ENCODE data around the gene CCDC6. TPM values are rescaled to one million over a fixed set of nuclear protein-coding genes. Genes with fewer than 3 reads are reported as not detected.
"Not testable (repeated sequence)": the region's sequence is repeated elsewhere in the genome, so short reads cannot be mapped to it uniquely, and the experiment has no call there.

Gene CCDC6
- total RNA-seq, 1 experiment from 2014 or later = 43.5 TPM

GRCh38 chr10:59799421-59799820 lies 106.9 kb downstream of the CCDC6 start:
- in situ Hi-C loops (cut with HindIII; ENCODE audit: low sequenced_read_pairs) = no loop called here
- DNase-seq (ENCODE audit: low spot score) = no peak

GRCh38 chr10:59793919-59794318 lies 112.4 kb downstream of the CCDC6 start:
- no peak for DNase-seq (ENCODE audit: low spot score)
- in situ Hi-C loops (cut with HindIII; ENCODE audit: low sequenced_read_pairs) = no loop called here

GRCh38 chr10:59792812-59793211 lies 113.5 kb downstream of the CCDC6 start:
- in situ Hi-C loops (cut with HindIII; ENCODE audit: low sequenced_read_pairs) = no loop called here
- no peak for DNase-seq (ENCODE audit: low spot score)

- in situ Hi-C loops (cut with HindIII; ENCODE audit: low sequenced_read_pairs) = no loop called here
Measured at GRCh38 chr10:59791601-59792000, 114.8 kb downstream of the CCDC6 start.

GRCh38 chr10:59790080-59790479 lies 116.3 kb downstream of the CCDC6 start:
- in situ Hi-C loops (cut with HindIII; ENCODE audit: low sequenced_read_pairs); DNase-seq (ENCODE audit: low spot score): not testable (repeated sequence)

More at GRCh38 chr10:59791601-59792000, 114.8 kb downstream of the CCDC6 start:
- no peak for DNase-seq (ENCODE audit: low spot score)

- DNase-seq (ENCODE audit: low spot score); in situ Hi-C loops (cut with HindIII; ENCODE audit: low sequenced_read_pairs): not testable (repeated sequence)
Measured at GRCh38 chr10:59788914-59789313, 117.4 kb downstream of the CCDC6 start.

GRCh38 chr10:59787032-59787431 lies 119.3 kb downstream of the CCDC6 start:
- DNase-seq (ENCODE audit: low spot score); in situ Hi-C loops (cut with HindIII; ENCODE audit: low sequenced_read_pairs): not testable (repeated sequence)

- DNase-seq (ENCODE audit: low spot score); in situ Hi-C loops (cut with HindIII; ENCODE audit: low sequenced_read_pairs): not testable (repeated sequence)
Measured at GRCh38 chr10:59785476-59785875, 120.9 kb downstream of the CCDC6 start.

GRCh38 chr10:59781511-59781910 lies 124.8 kb downstream of the CCDC6 start:
- in situ Hi-C loops (cut with HindIII; ENCODE audit: low sequenced_read_pairs) = no loop called here
- DNase-seq (ENCODE audit: low spot score) = no peak

- in situ Hi-C loops (cut with HindIII; ENCODE audit: low sequenced_read_pairs) = no loop called here
- DNase-seq (ENCODE audit: low spot score) = no peak
Measured at GRCh38 chr10:59779756-59780533, 126.4 kb downstream of the CCDC6 start.

GRCh38 chr10:59774451-59774850 lies 131.9 kb downstream of the CCDC6 start:
- in situ Hi-C loops (cut with HindIII; ENCODE audit: low sequenced_read_pairs) = no loop called here
- no peak for DNase-seq (ENCODE audit: low spot score)

- in situ Hi-C loops (cut with HindIII; ENCODE audit: low sequenced_read_pairs) = no loop called here
- no peak for DNase-seq (ENCODE audit: low spot score)
Measured at GRCh38 chr10:59773088-59773487, 133.3 kb downstream of the CCDC6 start.

GRCh38 chr10:59771162-59771807 lies 135.1 kb downstream of the CCDC6 start:
- DNase-seq (ENCODE audit: low spot score) = no peak
- in situ Hi-C loops (cut with HindIII; ENCODE audit: low sequenced_read_pairs) = no loop called here

- in situ Hi-C loops (cut with HindIII; ENCODE audit: low sequenced_read_pairs) = no loop called here
- no peak for DNase-seq (ENCODE audit: low spot score)
Measured at GRCh38 chr10:59770689-59771088, 135.7 kb downstream of the CCDC6 start.

- no peak for DNase-seq (ENCODE audit: low spot score)
- in situ Hi-C loops (cut with HindIII; ENCODE audit: low sequenced_read_pairs) = no loop called here
Measured at GRCh38 chr10:59762505-59762904, 143.9 kb downstream of the CCDC6 start.

- in situ Hi-C loops (cut with HindIII; ENCODE audit: low sequenced_read_pairs) = no loop called here
- no peak for DNase-seq (ENCODE audit: low spot score)
Measured at GRCh38 chr10:59757966-59758365, 148.4 kb downstream of the CCDC6 start.

GRCh38 chr10:59754951-59755350 lies 151.4 kb downstream of the CCDC6 start:
- in situ Hi-C loops (cut with HindIII; ENCODE audit: low sequenced_read_pairs) = no loop called here
- peak; percentile 20 for DNase-seq (ENCODE audit: low spot score)

- in situ Hi-C loops (cut with HindIII; ENCODE audit: low sequenced_read_pairs) = no loop called here
- peak; percentile 95 for DNase-seq (ENCODE audit: low spot score)
Measured at GRCh38 chr10:59753267-59753666, 153.1 kb downstream of the CCDC6 start, which contains the start of gene MRLN. MRLN (minus strand) TSS chr10:59753455.

- in situ Hi-C loops (cut with HindIII; ENCODE audit: low sequenced_read_pairs) = no loop called here
Measured at GRCh38 chr10:59752278-59752940, 153.9 kb downstream of the CCDC6 start.

More at GRCh38 chr10:59752278-59752940, 153.9 kb downstream of the CCDC6 start:
- DNase-seq (ENCODE audit: low spot score) = peak; percentile 76

Measured in G401 (cell line).